HCT116 (cell line): ENCODE results near the gene KIF1A. TPM values are rescaled to one million over a fixed set of nuclear protein-coding genes. Genes with fewer than 3 reads are reported as not detected.

ENCODE experiments used
- ATAC-seq: fragments of 200-7000 bp; cut with Tn5 transposase; 2 replicates; pipeline ENCODE4 v1.9.1; 2020; ENCODE audit warnings: mild to moderate bottlenecking, moderate library complexity
- BruUV-seq: library from RNA; stranded (reverse); fragments of 400-500 nt; replicated peaks from 2 replicates; lab custom pipeline; 2021; lab: Mats Ljungman, UMichigan
- CTCF ChIA-PET: fragments of 300-600 bp; sonication (Branson Sonifier 250); formaldehyde crosslinking; loops from one replicate; lab custom pipeline; 2021; ENCODE audit warnings: antibody characterized with exemption; lab: Charles Lee
- POLR2A ChIA-PET: fragments of 300-600, 350-600 bp; sonication (Branson Sonifier 250); formaldehyde crosslinking; loops from one replicate; lab custom pipeline; 2021; ENCODE audit warnings: antibody characterized with exemption; lab: Charles Lee
- RAD21 ChIA-PET, 2 experiments: fragments of 300-600 bp; sonication (Branson Sonifier 250); formaldehyde crosslinking; loops; one replicate each; lab custom pipeline; 2023; ENCODE audit warnings: low total read pairs in 2 of 2; ENCODE audit not compliant: uncharacterized antibody in 2 of 2, unreplicated experiment in 2 of 2, low non-redundant PET in 1 of 2; lab: Charles Lee
- DNase-seq: peaks from one replicate; pipeline ENCODE4 v3.0.0-alpha.2; 2010; ENCODE audit warnings: low read depth, low spot score
- H2AFZ ChIP-seq: fragments of 200-600 bp; shearing (Covaris generic), sonication (generic); 2 replicates; pipeline ENCODE4 v1.6.1; 2017; ENCODE audit warnings: low read depth, mixed run types, mixed read lengths, antibody characterized with exemption, low read length; ENCODE audit not compliant: poor library complexity, severe bottlenecking
- H3K27ac ChIP-seq: 2 replicates; pipeline ENCODE4 v1.5.1; 2012; ENCODE audit warnings: low read depth, low read length
- H3K27me3 ChIP-seq: fragments of 200-600 bp; sonication (generic); 2 replicates; pipeline ENCODE4 v1.6.1; 2016; ENCODE audit warnings: mixed run types, low read length, mixed read lengths; ENCODE audit not compliant: insufficient read depth
- H3K36me3 ChIP-seq, 2 experiments: fragments of 200-500 bp in 1 of 2; fragments of 200-600 bp in 1 of 2; sonication (Bioruptor generic) in 1 of 2; sonication (generic) in 1 of 2; 2 replicates each; pipeline versions ENCODE4 v1.5.1 to v1.6.1; 2014 to 2016; ENCODE audit warnings: low read length in 2 of 2, inconsistent platforms in 1 of 2, mixed read lengths in 1 of 2, mixed run types in 1 of 2; ENCODE audit not compliant: insufficient read depth in 2 of 2, control insufficient read depth in 1 of 2
- H3K4me1 ChIP-seq, 2 experiments: fragments of 200-600 bp in 1 of 2; sonication (generic) in 1 of 2; 2 replicates each; pipeline versions ENCODE4 v1.5.1 to v1.6.1; 2012 to 2017; ENCODE audit warnings: low read length in 2 of 2, inconsistent platforms in 1 of 2, mild to moderate bottlenecking in 1 of 2, mixed read lengths in 1 of 2, mixed run types in 1 of 2, moderate library complexity in 1 of 2; ENCODE audit not compliant: insufficient read depth in 2 of 2, control insufficient read depth in 1 of 2
- H3K4me2 ChIP-seq: fragments of 200-600 bp; sonication (generic); 2 replicates; pipeline ENCODE4 v1.6.1; 2017; ENCODE audit warnings: mixed run types, low read length, mixed read lengths
- H3K4me3 ChIP-seq, 2 experiments: fragments of 200-600 bp in 1 of 2; sonication (generic) in 1 of 2; replicated peaks in 1 of 2; 2 replicates each; pipeline ENCODE4 v1.5.1; 2011 to 2016; ENCODE audit warnings: low read length in 2 of 2, control low read depth in 1 of 2, low read depth in 1 of 2, mild to moderate bottlenecking in 1 of 2, mixed read lengths in 1 of 2, mixed run types in 1 of 2
- H3K79me2 ChIP-seq: fragments of 200-600 bp; sonication (generic); 2 replicates; pipeline ENCODE4 v1.6.1; 2017; ENCODE audit warnings: mild to moderate bottlenecking, mixed run types, low read length, moderate library complexity, mixed read lengths; ENCODE audit not compliant: insufficient read depth
- H3K9ac ChIP-seq: fragments of 200-600 bp; sonication (generic); 2 replicates; pipeline ENCODE4 v1.6.1; 2016; ENCODE audit warnings: low read length, mixed read lengths
- H3K9me2 ChIP-seq: fragments of 200-600 bp; sonication (generic), shearing (Covaris generic); 2 replicates; pipeline ENCODE4 v1.6.1; 2017; ENCODE audit warnings: mixed run types, mild to moderate bottlenecking, moderate library complexity; ENCODE audit not compliant: insufficient read depth
- H3K9me3 ChIP-seq, 2 experiments: fragments of 200-500 bp in 1 of 2; fragments of 200-600 bp in 1 of 2; sonication (Bioruptor generic) in 1 of 2; sonication (generic) in 1 of 2; 2 replicates each; pipeline ENCODE4 v1.6.1; 2014 to 2017; ENCODE audit warnings: low read length in 2 of 2, mixed read lengths in 2 of 2, inconsistent platforms in 1 of 2, low read depth in 1 of 2, mild to moderate bottlenecking in 1 of 2, mixed run types in 1 of 2, moderate library complexity in 1 of 2; ENCODE audit not compliant: control insufficient read depth in 1 of 2, insufficient read depth in 1 of 2
- H4K20me1 ChIP-seq: fragments of 200-600 bp; sonication (generic), shearing (Covaris generic); 2 replicates; pipeline ENCODE4 v1.6.1; 2017; ENCODE audit warnings: mixed run types, mild to moderate bottlenecking, moderate library complexity; ENCODE audit not compliant: insufficient read depth
- CEBPB ChIP-seq: IDR thresholded peaks from 2 replicates; pipeline ENCODE4 v1.6.1; 2012; ENCODE audit warnings: low read depth
- CTCF ChIP-seq, 3 experiments: fragments of 200-600 bp in 1 of 3; sonication (generic) in 1 of 3; IDR thresholded peaks in 2 of 3; conservative IDR thresholded peaks in 1 of 3; 2 replicates each; pipeline ENCODE4 v1.5.1; 2012 to 2017; ENCODE audit warnings: low read depth in 2 of 3, low read length in 2 of 3, antibody characterized with exemption in 1 of 3, borderline replicate concordance in 1 of 3, control low read depth in 1 of 3, mild to moderate bottlenecking in 1 of 3, mixed read lengths in 1 of 3, mixed run types in 1 of 3, moderate library complexity in 1 of 3; ENCODE audit not compliant: insufficient read depth in 1 of 3
- ELF1 ChIP-seq: IDR thresholded peaks from 2 replicates; pipeline ENCODE4 v1.6.1; 2012; ENCODE audit warnings: low read depth, borderline replicate concordance
- EZH2 ChIP-seq: fragments of 200-600 bp; sonication (generic); IDR thresholded peaks from 2 replicates; pipeline ENCODE4 v1.6.1; 2017; ENCODE audit warnings: antibody characterized with exemption, mixed run types
- FOSL1 ChIP-seq: IDR thresholded peaks from 2 replicates; pipeline ENCODE4 v1.6.1; 2012; ENCODE audit warnings: low read depth
- JUND ChIP-seq: IDR thresholded peaks from 2 replicates; pipeline ENCODE4 v1.6.1; 2012
- MAX ChIP-seq: IDR thresholded peaks from 2 replicates; pipeline ENCODE4 v1.6.1; 2012
- POLR2A ChIP-seq: IDR thresholded peaks from 2 replicates; pipeline ENCODE4 v1.7.0; 2011; ENCODE audit warnings: borderline replicate concordance; ENCODE audit not compliant: insufficient read depth, insufficient read length; ENCODE audit errors: extremely low read depth
- POLR2AphosphoS5 ChIP-seq: IDR thresholded peaks from 2 replicates; pipeline ENCODE4 v1.6.1; 2011; ENCODE audit warnings: mild to moderate bottlenecking, low read depth, low read length, moderate library complexity
- RAD21 ChIP-seq: IDR thresholded peaks from 2 replicates; pipeline ENCODE4 v1.6.1; 2012; ENCODE audit warnings: low read depth, mild to moderate bottlenecking
- SP1 ChIP-seq: IDR thresholded peaks from 2 replicates; pipeline ENCODE4 v1.6.1; 2012; ENCODE audit warnings: low read depth
- TCF7L2 ChIP-seq: IDR thresholded peaks from 2 replicates; pipeline ENCODE4 v1.7.0; 2011; ENCODE audit warnings: borderline replicate concordance, inconsistent platforms; ENCODE audit not compliant: insufficient read depth, insufficient read length; ENCODE audit errors: extremely low read depth
- YY1 ChIP-seq: IDR thresholded peaks from 2 replicates; pipeline ENCODE4 v1.6.1; 2011; ENCODE audit warnings: low read length, low read depth, moderate library complexity, mild to moderate bottlenecking; ENCODE audit not compliant: insufficient replicate concordance; ENCODE audit errors: extremely low read depth
- ZFX ChIP-seq: fragments of 450-650 bp; IDR thresholded peaks from 2 replicates; pipeline ENCODE4 v1.6.1; 2017
- intact Hi-C: fragments of 100-400 bp; cut with micrococcal nuclease; formaldehyde crosslinking; loops from 2 replicates; pipeline ENCODE4 v1.10.0; 2022
- total RNA-seq: library from RNA; stranded (reverse); gene quantifications from one replicate; pipeline ENCODE4 v1.2.1, GENCODE V29; 2021; ENCODE audit not compliant: unreplicated experiment

KIF1A gene
- total RNA-seq, 1 experiment from 2014 or later: 0.27 TPM

GRCh38 chr2:240784629-240785423 is 35.2 kb downstream of the KIF1A start:
- no peak for ATAC-seq
- no peak for TF ChIP-seq ZFX
- TF ChIP-seq FOSL1: no peak
- no peak for TF ChIP-seq RAD21
- TF ChIP-seq YY1: no peak
- no peak for TF ChIP-seq CEBPB
- no peak for TF ChIP-seq CTCF (IDR thresholded peaks at IDR 0.05 in 2 of 3, conservative IDR thresholded peaks at IDR 0.05 in 1 of 3; ENCODE audit: borderline replicate concordance in 1 of 3, insufficient read depth in 1 of 3, low read depth in 2 of 3, low read length in 2 of 3)
- TF ChIP-seq POLR2AphosphoS5: no peak
- no peak for TF ChIP-seq SP1
- no peak for TF ChIP-seq POLR2A
- TF ChIP-seq MAX: no peak
- no peak for TF ChIP-seq JUND
- no peak for TF ChIP-seq ELF1
- no peak for TF ChIP-seq TCF7L2
- TF ChIP-seq EZH2: no peak
- TF ChIP-seq, all 23 proteins: peak for 0
- intact Hi-C loops: no loop called here
- BruUV-seq: no TSS peak
- H3K4me2 ChIP-seq: no peak overlapping the region
- no peak overlapping the region for H3K4me3 ChIP-seq
- H3K9me3 ChIP-seq: no peaks in the 10 kb centered on the region
- RAD21 ChIA-PET: no interaction called here
- no peak overlapping the region for H3K9ac ChIP-seq
- no peaks in the 10 kb centered on the region for H3K79me2 ChIP-seq
- peaks cover 0 to 6% of the 10 kb centered on the region in 2 experiments; a peak in 2 of 4 replicates for H3K4me1 ChIP-seq
- no peak overlapping the region for H2AFZ ChIP-seq
- POLR2A ChIA-PET: no interaction called here
- H4K20me1 ChIP-seq: no peaks in the 10 kb centered on the region
- no peaks in the 10 kb centered on the region for H3K9me2 ChIP-seq
- no peak overlapping the region for H3K27ac ChIP-seq
- H3K36me3 ChIP-seq: no peaks in the 10 kb centered on the region
- no peak for DNase-seq
- CTCF ChIA-PET: no interaction called here
- H3K27me3 ChIP-seq: no peaks in the 10 kb centered on the region
